GM18517 (cell line): ENCODE data around the gene HERC3.
A peak's percentile ranks its signal among the peaks of the same experiment; 100 is the strongest.

ENCODE experiments used
- ATAC-seq: cut with Tn5 transposase; IDR thresholded peaks from one replicate; pipeline ENCODE4 v1.9.1; 2021; ENCODE audit warnings: mild to moderate bottlenecking, moderate library complexity; ENCODE audit not compliant: unreplicated experiment

The HERC3 gene

DNA sequence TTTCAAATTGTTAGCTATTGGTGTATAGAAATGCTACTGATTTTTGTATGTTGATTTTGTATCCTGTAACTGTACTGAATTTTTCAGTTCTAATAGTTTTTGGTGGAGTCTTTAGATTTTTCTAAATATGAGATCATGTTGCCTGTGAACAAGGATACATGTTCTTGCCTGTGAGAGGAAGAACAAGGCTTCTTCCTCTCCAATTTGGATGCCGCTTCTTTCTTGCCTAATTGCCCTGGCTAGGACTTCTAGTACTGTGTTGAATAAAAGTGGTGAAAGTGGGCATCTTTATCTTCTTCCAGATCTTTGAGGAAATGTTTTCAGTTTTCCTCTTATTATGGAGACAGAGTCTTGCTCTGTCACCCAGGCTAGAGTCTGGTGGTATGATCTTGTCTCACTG, 121.5 kb downstream of the HERC3 start:
- ATAC-seq = no peak

DNA sequence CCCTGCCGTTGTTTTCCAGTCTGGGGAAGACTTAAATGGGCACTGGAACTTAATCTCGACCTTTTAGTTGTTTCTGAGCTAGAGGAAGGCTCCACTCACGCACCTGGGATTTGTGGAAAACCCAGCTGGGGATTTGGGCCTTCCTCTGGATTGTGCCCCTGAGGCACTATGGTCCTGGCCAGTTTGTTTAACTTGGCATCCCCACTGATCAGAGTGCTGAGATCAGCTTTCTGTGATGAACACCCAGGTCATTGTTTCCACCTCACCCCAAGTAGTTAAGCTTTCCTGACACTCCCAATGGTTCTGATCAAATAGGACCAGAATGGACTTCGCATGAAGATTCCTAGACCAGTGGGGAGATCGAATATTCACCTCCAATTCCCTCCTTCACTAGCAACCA, 125.8 kb downstream of the HERC3 start:
- ATAC-seq = no peak

DNA sequence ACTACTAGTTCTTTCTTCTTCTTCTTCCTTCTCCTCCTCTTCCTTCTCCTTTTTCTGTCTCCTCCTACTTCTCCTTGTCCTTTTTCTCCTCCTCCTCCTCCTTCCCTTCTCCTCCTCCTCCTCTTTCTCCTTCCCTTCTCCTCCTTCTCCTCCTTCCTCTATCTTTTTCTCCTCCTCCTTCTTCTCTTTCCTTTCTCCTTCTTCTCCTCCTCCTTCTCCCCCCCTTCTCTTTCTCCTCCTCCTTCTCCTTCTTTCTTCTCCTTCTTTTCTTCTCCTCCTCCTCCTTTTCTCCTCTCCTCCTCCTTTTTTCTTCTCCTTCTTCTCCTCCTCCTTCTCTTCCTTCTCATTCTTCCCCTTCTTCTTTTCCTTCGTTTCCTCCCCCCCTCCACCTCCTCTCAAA, 127.1 kb downstream of the HERC3 start:
- ATAC-seq = no peak

DNA sequence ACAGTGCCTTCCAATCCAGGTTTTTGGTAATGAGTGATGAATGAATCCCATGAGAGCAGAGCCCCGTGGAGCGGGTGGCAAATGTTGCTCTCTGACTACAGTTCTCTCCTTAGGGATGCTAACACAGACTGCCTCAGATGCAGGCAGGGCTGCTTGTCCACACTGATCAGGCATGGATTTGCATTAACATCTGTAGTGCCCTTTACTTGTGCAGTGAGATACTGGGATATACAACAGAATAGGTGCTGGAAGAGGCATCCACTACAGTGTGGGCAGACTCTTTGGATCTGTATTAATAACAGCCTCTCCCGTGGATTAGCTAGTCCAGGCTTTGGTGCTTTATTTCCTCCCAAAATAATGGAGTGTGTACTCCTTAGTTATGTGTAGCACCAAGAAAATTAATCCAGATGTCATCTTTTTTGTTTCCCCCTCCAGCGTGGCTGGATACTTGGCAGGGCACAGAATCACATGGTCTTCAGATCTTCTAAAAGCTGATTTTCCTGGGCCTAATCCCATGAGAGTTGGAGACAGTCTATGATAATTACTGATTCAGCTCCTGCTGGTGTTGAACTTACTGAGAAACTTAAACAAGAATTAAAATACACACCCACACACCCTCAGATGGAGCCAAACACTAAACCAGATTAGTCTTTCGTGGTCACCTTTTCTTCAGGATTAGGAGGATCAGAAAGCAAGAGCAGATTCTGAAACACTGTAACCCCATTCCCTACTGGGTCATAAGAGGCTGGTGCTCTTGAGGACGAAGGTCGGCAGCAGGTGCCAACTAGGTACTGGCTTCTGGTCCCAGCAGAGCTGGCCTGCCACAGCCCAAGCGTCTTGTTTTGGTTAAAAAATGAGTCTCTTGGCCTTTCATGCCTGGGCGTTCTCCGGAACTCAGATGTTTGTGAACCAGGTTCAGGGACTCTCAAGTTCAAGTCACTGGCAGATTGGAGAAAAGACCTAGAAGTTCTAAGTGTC, 128.5 kb downstream of the HERC3 start:
- no peak for ATAC-seq

DNA sequence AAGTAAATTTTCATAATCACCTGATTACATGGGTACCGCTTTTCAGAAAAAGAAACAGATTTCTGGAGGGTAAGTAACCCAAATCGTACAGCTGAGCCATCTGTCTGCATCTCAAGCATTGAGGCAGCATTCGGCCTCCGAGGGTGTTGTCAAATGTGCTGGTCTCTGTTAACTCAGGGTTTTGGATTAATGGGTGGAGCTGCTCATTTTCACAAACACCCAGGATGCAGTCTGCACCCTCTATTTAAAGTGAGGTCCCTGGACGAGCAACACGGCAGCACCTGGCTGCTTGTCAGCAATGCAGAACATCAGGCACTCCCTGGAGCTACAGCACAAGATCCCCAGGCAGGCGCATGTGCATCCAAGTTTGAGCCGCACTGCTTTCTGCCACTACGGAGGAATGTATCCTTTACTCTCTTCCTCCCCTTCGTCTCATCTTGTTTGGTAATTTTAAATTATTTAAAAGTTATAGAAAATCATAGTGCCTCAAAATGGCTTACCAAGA, 130.0 kb downstream of the HERC3 start:
- ATAC-seq = no peak

DNA sequence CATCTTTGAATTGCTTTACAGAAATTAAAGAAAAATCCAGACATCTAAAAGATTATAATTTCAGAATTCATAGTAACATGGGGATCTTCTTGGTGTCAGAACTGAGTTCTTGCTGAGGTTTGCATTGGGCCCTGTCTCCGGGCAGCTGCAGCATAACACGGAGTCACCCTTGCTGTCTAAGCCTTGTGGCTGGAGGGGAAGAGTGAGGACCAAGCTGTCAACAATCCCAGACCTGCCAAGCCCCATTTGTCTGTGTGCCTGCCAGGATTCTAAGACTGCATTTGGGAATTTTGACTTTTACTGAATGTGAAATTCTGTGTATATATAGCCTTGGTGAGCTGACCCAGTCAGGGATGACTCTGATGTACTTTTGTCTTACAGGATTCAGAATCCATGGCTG, 130.5 kb downstream of the HERC3 start:
- ATAC-seq = no peak

DNA sequence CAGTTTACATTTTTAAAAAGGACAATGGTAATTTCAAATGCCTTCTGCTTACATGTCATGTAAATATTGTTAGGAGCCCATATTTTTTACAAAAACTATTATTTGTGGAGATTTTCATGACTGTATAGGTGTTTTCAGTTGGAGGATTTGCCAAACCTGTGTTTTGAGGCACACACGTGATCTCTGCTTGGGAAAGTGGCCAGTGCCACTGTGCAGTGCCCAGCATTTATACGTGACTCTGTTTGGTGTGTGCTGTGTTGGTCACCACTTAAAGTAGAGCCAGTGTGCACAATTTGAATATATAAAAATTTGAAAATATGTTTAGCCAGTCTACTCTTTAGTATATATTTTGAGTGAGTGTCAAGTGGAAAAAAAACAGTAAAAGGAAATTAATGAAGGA, 132.1 kb downstream of the HERC3 start:
- ATAC-seq = no peak

DNA sequence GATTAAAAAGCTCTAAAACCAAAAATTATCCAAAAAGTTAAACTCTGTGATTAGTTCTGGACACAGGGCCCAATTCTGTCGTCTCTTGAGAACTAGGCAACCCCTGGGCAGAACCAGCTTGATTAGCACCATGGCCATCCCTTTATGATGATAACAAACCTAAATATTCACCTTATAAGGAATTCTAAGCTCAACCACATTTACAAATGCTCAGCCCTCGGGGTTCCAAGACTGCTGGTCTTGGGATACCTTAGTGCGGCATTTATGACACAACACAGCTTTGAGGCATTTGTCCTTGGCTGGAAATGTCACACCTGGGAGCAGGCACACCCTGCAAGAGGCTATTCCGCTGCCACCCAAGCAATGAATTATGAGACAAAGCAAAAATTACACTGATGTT, 132.9 kb downstream of the HERC3 start:
- no peak for ATAC-seq

DNA sequence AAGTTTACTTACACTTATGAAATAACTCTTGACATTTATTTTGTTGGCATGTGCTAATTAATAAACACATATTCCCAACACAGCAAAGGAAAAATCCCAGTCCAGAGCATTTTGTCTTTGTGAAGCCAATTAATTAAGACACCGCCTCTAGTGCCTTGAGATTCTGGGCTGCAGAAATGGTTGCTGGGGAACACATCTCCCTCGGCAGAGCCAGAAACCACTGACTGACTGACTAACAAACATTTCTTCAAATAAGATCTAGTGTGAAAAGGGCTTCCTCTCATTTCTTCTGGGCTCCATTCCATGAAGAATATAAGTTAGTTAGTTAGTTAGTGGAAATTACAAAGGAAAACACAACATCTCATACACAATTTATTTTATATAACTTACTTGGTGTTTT, 133.7 kb downstream of the HERC3 start:
- no peak for ATAC-seq

DNA sequence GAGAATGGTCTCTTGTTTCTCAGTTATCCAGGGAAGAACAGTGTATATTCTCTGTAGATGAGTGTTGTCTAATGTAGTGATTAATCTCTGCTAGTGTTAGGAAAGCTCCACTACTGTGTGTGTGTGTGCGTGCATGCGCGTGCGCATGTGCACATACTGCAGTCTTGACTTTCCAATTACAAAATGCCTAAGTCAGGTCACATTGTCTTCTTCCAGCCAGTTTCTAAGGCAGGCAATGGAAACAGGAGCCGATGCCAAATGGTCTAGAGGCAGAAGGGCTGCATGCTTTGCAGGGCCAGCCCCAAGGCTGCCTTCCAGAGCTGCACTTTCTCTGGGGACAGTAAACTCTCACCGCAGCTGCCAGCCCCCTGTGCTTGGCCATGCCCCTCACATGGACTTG, 135.9 kb downstream of the HERC3 start:
- ATAC-seq = no peak

DNA sequence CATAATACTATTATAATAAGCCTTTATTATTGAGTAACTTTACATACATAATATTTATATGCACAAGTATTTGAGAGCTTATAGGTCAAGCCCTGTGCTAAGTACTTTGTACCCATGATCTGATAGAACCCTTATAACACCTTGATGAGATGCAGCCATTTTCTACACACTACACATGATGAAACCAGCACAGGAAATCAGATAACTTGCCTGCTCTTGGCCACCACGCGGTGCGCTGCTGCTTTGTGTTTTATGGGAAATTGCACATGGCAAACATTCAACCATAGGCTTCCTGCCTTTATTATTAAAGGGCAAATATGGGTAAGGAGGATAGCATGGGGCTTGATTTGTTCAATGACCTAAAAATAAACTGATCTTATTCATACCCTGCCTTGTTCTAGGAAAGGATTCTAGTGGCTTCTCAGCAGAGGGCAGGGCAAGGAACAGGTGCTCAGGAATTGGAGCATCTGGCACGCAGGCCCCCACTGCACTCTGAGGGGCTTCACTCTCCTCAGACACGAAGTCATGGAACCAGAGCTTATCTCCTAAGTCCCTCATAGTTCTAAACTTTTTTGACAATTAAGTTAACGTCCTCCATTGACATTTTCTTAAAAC, 137.0 kb downstream of the HERC3 start:
- ATAC-seq = no peak

DNA sequence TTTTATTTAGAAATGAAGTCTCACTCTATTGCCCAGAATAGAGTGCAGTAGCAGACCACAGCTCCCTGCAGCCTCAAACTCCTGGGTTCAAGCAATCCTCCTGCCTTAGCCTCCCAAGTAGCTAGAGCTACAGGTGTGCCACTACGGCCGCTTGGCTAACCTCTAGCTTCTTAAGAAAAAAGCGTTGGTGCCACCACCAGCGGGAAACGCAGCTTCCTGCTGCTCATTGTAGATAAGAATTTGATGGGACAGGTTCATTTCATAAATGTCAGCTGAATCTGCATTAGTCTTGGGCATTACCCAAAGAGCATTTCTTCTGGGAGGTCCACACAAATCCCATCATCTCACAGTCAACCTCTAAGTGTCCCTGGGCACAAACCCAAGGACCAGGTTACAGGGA, 138.5 kb downstream of the HERC3 start:
- ATAC-seq = no peak

DNA sequence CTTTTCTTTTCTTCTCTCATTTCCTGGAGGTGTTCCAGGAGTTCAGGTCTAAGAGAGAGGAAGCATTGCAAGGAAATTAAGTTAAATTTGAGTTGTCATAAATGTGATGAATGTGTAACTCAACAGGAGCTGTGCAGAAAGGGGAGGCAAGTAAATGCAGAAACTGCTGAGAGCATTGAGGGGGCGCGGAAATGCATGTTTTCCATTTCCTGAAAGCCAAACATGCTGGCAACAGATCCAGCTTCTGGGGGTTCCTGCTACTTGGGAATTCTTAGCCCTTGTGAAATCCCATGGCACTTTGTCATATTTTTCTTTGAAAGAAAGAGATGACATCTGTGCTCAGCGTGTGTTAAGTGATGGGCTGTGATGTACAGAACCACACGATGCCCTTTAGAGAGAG, 139.1 kb downstream of the HERC3 start:
- no peak for ATAC-seq

DNA sequence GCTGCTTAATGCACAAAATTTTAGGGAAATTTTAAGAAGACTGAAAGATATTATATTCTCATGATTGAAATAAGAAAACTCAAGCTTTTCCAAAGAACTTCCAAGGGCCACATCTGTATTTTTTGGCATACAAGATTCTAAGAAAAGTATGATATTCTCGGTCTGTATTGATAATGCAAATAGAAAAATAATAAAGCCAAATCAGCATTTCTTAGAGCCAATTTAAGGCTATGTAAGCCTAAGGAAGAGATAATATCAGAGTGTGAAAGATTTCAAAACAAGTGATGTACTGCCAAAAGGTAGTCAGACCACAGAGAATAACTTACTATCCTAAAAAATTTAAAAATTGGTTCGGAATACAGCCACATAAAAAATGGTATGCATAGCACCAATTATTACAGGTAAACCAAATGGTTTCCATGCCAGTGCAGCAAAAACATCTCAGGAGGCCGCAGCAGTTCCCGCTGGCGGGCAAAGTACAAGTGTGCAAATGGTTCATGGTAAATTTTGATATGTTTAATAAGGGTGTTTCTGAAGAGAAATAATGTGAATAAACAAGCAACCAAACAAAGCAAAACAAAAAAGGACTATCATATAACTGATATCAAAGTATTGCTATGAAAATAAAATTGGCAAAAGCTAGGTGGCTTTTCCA, 140.6 kb downstream of the HERC3 start:
- ATAC-seq = no peak

DNA sequence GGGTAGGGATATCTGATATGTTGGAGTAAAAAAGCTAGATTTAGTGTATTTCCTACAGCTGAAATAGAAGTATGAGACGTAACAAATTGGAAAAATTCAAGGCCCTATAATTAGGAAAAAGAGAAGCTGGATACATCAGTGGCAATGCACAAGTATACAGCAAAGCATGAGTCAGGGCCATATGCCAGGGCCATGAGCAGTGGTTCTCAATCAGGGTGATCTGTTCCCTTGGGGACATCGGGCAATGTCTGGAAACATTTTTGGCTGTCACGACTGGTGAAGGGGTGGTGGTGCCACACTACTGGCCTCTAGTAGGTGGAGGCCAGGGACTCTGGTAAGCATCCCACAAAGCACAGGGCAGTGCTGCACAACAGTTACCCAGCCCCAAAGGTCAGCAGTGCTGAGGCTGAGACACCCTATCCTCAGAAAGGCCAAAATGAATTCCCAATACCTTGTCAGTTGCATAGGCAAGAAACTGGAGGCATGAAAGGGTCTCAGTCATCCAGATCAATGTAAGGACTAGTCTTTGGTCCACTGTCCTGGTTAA, 142.2 kb downstream of the HERC3 start:
- no peak for ATAC-seq

DNA sequence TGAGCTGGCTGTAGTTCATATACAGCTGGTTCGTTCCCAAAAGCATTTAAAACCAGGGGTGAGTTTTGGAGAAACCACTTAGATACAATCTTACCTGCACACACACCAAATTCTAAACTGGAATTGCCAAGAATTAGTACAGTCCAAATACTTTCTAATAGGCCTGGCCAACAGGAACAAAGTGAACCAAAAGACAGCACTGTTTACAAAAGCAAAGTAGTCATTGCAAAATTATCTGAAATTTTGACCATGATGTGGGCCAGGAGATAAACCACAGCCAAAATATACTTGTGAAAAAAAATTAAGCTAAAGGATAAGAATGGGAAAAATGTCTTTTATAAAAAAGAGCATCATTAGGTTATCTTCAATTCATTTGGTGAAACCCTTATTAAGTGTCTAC, 143.3 kb downstream of the HERC3 start:
- ATAC-seq = no peak

DNA sequence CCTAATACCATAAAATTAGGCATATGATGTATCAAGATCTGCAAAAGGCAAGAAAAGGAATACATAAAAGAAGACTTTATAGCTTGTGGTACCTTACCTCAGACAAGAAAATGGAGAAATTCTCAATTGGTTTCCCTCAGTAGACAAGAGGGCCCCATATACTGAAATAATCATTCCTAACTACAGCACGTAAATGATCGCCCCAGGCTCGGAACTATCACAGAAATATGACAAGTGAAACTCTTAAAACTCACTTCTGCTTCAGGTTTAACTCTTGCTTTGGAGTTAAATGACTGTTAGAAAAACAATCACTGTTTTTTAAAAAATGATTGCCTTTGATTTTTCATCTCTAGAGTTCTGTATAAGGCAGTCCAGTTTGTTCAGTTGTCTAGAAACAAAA, 144.0 kb downstream of the HERC3 start:
- no peak for ATAC-seq

DNA sequence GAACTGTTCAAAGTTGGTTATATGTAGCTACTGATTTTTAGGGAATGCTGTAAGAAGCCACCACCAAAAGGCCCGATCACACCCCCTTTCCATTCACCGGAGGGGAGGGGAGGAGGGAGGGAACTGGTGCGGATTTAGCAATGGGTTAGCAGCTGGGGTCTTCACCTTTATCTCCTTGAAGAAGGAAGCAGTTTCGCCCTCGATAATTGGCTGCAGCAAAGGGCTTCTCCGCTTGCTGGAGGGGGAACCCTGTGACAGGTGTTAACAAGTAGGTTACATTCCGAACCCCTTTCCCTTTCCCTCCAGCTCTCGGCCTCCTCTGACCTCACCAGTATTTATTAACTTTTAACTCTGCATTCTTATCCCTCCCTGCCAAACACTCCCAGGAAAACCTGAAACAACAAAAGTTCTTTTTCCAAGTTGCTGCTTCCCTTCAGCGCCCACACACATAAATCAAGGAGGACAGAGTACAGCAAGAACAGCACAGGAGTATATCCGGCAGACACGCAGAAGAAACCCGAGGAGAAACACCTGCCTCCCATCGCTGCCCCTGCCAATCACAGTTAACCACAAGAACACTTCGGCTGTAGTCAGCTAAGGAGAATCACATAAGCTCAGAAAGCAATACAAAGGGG, 145.1 kb downstream of the HERC3 start:
- ATAC-seq = peak; percentile 67

DNA sequence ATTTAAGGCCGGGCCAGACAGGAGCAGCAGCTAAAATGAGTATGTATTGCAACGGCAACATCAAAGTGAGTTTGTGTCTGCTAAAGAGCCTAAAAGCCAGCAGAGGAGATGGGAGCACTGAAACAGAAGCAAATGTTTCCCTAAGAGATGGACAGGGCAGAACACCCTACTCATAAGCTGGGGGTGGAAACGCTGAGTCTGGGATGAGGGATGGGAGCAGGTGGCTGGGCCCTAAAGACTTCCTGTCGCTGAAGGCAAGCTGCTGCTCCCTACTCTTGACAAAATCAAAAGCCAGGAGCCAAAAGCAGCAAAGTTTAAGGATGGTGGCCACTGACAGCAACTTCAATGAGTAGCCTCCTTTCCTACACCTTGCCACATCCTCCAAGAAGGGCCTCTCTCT, 145.9 kb downstream of the HERC3 start:
- no peak for ATAC-seq

DNA sequence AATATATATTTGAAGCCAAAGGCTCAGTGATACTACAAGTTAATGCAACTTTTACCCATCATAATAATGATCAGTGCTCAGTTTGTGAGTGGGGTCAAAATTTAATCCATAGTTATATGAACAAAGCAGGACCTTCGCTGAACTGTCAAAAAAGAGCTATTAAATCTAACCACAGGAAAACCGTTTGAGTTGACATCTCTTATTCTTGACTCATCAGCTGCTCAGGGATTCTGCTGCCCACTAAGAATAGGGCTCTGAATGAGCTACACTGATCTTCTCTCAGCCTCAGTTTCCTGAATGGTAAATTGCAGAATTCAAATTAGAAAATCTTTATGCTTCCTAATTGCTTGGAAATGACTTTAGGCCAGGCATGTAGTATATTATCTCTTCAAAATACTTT, 150.3 kb downstream of the HERC3 start:
- no peak for ATAC-seq

DNA sequence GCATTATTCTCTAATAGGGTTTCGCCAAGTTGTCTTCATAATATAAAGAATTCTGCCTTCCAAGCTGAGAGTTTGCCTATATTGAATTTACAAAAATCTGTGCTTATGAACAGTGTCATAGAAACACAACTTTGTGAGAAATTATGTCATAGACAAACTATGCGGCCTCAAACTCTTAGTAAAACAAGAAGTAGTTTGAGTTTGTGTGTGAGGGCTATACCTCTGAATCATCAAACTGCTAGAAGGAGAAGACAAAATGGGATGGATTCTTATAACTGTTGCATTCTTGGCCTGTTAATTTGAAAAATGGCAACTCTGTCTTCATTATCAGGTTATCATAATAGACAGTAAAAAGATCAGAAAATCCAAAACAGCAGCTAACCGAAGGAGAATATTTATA, 151.4 kb downstream of the HERC3 start:
- no peak for ATAC-seq
